Bladder microvascular endothelial cell (primary cell): ENCODE measurements around the gene ASMTL. TPM values are rescaled to one million over a fixed set of nuclear protein-coding genes. Genes with fewer than 3 reads are reported as not detected.

Experiments used
- total RNA-seq: library from RNA; depleted of rRNA; stranded (reverse); fragments of >200 nt; gene quantifications from 2 replicates; pipeline ENCODE4 v1.2.3, GENCODE V29; 2014

Gene ASMTL
- 14.3 and 17.0 TPM in 2 replicates for total RNA-seq

DNA sequence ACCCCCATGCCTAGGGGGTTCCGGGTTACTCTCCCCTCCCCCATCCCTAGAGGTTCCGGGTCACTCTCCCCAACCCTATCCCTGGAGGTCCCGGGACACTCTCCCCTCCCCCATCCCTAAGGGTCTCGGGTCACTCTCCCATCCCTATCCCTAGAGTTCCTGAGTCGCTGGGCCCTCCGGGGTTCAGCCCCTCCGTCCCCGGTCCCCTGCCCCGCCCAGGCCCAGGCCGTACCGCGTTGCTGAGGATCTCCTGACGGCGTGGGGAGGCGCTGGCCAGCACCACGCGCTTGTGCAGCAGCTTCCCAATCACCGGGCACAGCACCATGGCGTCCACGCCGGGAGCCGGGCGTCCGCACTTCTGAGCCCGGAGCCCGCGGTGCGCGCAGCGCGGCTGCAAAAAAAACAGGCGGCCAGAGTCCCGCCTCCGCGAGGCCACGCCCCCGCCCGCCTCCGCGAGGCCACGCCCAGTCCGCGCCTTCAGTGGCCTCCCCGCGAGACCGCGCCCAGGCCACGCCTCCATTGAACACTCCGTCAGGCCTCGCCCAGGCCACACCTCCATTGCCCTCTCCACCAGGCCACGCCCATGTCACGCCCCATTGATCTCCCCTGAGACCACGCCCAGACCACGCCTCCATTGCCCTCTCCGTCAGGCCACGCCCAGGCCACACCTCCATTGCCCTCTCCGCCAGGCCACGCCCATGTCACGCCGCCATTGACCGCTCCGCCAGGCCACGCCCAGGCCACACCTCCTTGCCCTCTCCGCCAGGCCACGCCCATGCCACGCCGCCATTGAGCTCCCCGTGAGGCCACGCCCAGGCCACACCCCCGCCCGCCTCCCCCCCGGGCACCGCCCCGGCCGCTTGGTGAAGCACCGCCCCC is at the start of gene ASMTL:
ASMTL (minus strand) TSS at position 394 of the 879 bp plus-strand sequence; CDS start at position 325, 69 bp downstream.

DNA sequence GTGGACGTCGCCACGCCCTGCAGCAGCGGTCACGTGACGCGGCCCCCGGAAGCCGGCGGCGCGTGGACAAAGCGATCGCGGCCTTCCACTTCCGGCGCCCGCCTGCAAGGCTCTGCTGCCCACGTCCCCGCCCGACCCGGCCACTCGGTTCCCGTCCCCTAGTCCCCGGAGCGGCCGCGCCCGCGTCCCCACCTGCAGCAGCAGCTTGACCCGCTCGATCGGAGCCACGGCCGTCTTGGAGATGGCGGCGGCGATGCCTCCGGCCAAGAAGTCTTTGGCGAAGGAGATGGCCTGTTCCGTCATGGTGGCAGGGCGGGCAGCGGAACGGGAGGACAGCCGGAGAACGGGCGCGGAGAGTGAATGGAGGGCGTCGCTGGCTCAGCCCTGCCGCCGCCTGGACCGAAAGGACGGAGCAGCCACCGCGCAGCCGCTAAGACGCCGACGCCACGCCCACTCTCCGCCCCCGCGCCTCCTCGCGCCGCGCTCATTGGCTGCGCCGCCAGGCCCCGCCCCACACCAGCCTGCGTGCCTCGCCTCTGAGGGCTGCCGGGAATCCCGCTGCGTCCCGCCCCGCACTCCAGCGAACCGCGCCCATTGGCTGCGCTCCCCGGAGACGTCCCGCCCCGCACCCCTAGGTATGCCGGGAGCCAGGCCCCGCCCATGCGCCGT is 60.9 kb downstream of the ASMTL start, which contains the start of gene SLC25A6:
SLC25A6 (minus strand) TSS at position 407 of the 669 bp plus-strand sequence; CDS start at position 303, 104 bp downstream.

Other genes starting within 250 kb of the ASMTL start
- gene CRLF2, start 240.3 kb downstream of the ASMTL start, total RNA-seq, result under 0.01 and 0.13 TPM in 2 replicates
- gene CSF2RA, start 184.1 kb downstream of the ASMTL start, total RNA-seq, result not detected in 2 replicates
- 47.8 and 78.2 TPM in 2 replicates for gene IL3RA, start 116.1 kb downstream of the ASMTL start, total RNA-seq
- 147 and 241 TPM in 2 replicates for gene SLC25A6, start 60.8 kb downstream of the ASMTL start, total RNA-seq
- gene P2RY8, start 84.3 kb upstream of the ASMTL start, total RNA-seq, result 0.32 and 0.38 TPM in 2 replicates
- gene AKAP17A, start 138.7 kb upstream of the ASMTL start, total RNA-seq, result 21.7 and 25.7 TPM in 2 replicates
- not detected in 2 replicates for gene ASMT, start 162.2 kb upstream of the ASMTL start, total RNA-seq